HepG2 (cell line): ENCODE measurements around the gene TUBB3. TPM values are rescaled to one million over a fixed set of nuclear protein-coding genes. Genes with fewer than 3 reads are reported as not detected.
A peak's percentile ranks its signal among the peaks of the same experiment; 100 is the strongest.

Source experiments
- ARHGAP35 ChIP-seq: sonication (generic); formaldehyde crosslinking; IDR thresholded peaks from 2 replicates; pipeline ENCODE4 v1.9.0; 2022; ENCODE audit warnings: mild to moderate bottlenecking, inconsistent platforms, moderate library complexity, missing genetic modification reagents, borderline replicate concordance
- KLF11 ChIP-seq: IDR thresholded peaks from 2 replicates; pipeline ENCODE4 v1.6.1; 2016; ENCODE audit warnings: missing compliant biosample characterization
- MYNN ChIP-seq: sonication (generic); formaldehyde crosslinking; IDR thresholded peaks from 2 replicates; pipeline ENCODE4 v1.4.0; 2020; ENCODE audit warnings: mild to moderate bottlenecking, low read depth, missing genetic modification reagents
- NRL ChIP-seq: sonication (generic); formaldehyde crosslinking; IDR thresholded peaks from 2 replicates; pipeline ENCODE4 v1.5.0; 2020; ENCODE audit warnings: missing genetic modification reagents, mild to moderate bottlenecking, moderate library complexity, borderline replicate concordance
- PHF20 ChIP-seq: sonication (generic); formaldehyde crosslinking; IDR thresholded peaks from 2 replicates; pipeline ENCODE4 v1.5.0; 2020; ENCODE audit warnings: mild to moderate bottlenecking, missing genetic modification reagents
- TBL1XR1 ChIP-seq: fragments of 150-350 bp; IDR thresholded peaks from 2 replicates; pipeline ENCODE4 v1.6.1; 2014; ENCODE audit warnings: borderline replicate concordance, low read length; ENCODE audit not compliant: partially characterized antibody
- ZBTB21 ChIP-seq: sonication (generic); formaldehyde crosslinking; IDR thresholded peaks from 2 replicates; pipeline ENCODE4 v1.4.0; 2020; ENCODE audit warnings: missing genetic modification reagents
- ZBTB7A ChIP-seq: sonication (generic); formaldehyde crosslinking; IDR thresholded peaks from 2 replicates; pipeline ENCODE4 v1.8.0; 2022; ENCODE audit warnings: mild to moderate bottlenecking, missing genetic modification reagents
- ZFX ChIP-seq: sonication (generic); formaldehyde crosslinking; IDR thresholded peaks from 2 replicates; pipeline ENCODE4 v1.4.0; 2020; ENCODE audit warnings: mild to moderate bottlenecking, low read depth, missing genetic modification reagents, moderate library complexity
- ZNF564 ChIP-seq: sonication (generic); formaldehyde crosslinking; IDR thresholded peaks from 2 replicates; pipeline ENCODE4 v1.8.1; 2023; ENCODE audit warnings: mild to moderate bottlenecking, missing genetic modification reagents
- ZNF772 ChIP-seq: sonication (generic); formaldehyde crosslinking; IDR thresholded peaks from 2 replicates; pipeline ENCODE4 v1.5.0; 2020; ENCODE audit warnings: mild to moderate bottlenecking, missing genetic modification reagents
- ZNF883 ChIP-seq: sonication (generic); formaldehyde crosslinking; IDR thresholded peaks from 2 replicates; pipeline ENCODE4 v1.5.1; 2020; ENCODE audit warnings: mild to moderate bottlenecking, missing genetic modification reagents; ENCODE audit errors: not compliant biosample characterization
- ZNF891 ChIP-seq: sonication (generic); formaldehyde crosslinking; IDR thresholded peaks from 2 replicates; pipeline ENCODE4 v1.5.0; 2020; ENCODE audit warnings: mild to moderate bottlenecking, missing genetic modification reagents
- polyA plus RNA-seq, 8 experiments: library from polyadenylated mRNA; depleted of rRNA in 3 of 8; stranded (reverse) in 7 of 8; unstranded in 1 of 8; fragments of >200 nt; fragmentation: Illumina TruSeq in 4 of 8; extraction: Trizol in 4 of 8; gene quantifications; 2 replicates each; pipeline versions ENCODE4 v1.2.1 to v1.2.3, GENCODE V29; 2011 to 2016; ENCODE audit warnings: low read depth in 4 of 8, missing spikeins in 1 of 8, mixed read lengths in 1 of 8; ENCODE audit not compliant: insufficient read depth in 1 of 8
- total RNA-seq, 5 experiments: library from RNA; depleted of rRNA; stranded (reverse); fragments of >200 nt; fragmentation: Illumina TruSeq; extraction: Trizol; gene quantifications; 2 replicates each; pipeline ENCODE4 v1.2.3, GENCODE V29; 2016; ENCODE audit warnings: low read depth in 1 of 5
- TF ChIP-seq, protein P1 (sequence below): sonication (generic); formaldehyde crosslinking; IDR thresholded peaks from 2 replicates; pipeline ENCODE4 v1.4.0; 2020; ENCODE audit warnings: mild to moderate bottlenecking, missing genetic modification reagents, borderline replicate concordance
- TF ChIP-seq, protein P2 (sequence below): sonication (generic); formaldehyde crosslinking; IDR thresholded peaks from 2 replicates; pipeline ENCODE4 v1.4.0; 2020; ENCODE audit warnings: missing genetic modification reagents, borderline replicate concordance
- TF ChIP-seq, protein P3 (sequence below): sonication (generic); formaldehyde crosslinking; IDR thresholded peaks from 2 replicates; pipeline ENCODE4 v1.4.0; 2020; ENCODE audit warnings: missing genetic modification reagents
- TF ChIP-seq, protein P4 (sequence below): IDR thresholded peaks from 2 replicates; pipeline ENCODE4 v1.6.1; 2018; ENCODE audit warnings: missing genetic modification reagents

The TUBB3 gene
- total and polyA plus RNA-seq, 2 of the 13 experiments (the other 11 are each of a cell fraction or from before 2014, with no cell fraction given) = 110 to 185 TPM

DNA sequence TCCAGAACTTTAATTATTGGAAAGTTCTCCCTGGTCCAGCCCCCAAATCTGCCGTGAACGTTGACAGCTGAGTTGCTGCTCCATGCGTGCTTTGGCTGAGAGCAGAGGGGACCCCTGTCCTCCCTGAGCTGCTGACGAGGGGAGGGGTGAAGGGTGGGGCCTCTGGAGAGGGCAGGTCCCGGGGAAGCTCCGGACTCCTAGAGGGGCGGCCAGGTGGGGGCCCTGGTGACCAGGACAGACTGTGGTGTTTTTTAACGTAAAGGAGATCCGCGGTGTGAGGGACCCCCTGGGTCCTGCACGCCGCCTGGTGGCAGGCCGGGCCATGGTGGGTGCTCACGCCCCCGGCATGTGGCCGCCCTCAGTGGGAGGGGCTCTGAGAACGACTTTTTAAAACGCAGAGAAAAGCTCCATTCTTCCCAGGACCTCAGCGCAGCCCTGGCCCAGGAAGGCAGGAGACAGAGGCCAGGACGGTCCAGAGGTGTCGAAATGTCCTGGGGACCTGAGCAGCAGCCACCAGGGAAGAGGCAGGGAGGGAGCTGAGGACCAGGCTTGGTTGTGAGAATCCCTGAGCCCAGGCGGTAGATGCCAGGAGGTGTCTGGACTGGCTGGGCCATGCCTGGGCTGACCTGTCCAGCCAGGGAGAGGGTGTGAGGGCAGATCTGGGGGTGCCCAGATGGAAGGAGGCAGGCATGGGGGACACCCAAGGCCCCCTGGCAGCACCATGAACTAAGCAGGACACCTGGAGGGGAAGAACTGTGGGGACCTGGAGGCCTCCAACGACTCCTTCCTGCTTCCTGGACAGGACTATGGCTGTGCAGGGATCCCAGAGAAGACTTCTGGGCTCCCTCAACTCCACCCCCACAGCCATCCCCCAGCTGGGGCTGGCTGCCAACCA, 4.4 kb upstream of the TUBB3 start, which contains the start of gene MC1R (continued):
- TF ChIP-seq, protein P1, sequence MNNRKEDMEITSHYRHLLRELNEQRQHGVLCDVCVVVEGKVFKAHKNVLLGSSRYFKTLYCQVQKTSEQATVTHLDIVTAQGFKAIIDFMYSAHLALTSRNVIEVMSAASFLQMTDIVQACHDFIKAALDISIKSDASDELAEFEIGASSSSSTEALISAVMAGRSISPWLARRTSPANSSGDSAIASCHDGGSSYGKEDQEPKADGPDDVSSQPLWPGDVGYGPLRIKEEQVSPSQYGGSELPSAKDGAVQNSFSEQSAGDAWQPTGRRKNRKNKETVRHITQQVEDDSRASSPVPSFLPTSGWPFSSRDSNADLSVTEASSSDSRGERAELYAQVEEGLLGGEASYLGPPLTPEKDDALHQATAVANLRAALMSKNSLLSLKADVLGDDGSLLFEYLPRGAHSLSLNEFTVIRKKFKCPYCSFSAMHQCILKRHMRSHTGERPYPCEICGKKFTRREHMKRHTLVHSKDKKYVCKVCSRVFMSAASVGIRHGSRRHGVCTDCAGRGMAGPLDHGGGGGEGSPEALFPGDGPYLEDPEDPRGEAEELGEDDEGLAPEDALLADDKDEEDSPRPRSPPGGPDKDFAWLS (CRISPR knock-in tag) = 0 out of 2 replicates have a peak, but pooled peaks have one; percentile 26
- TF ChIP-seq, protein P2, sequence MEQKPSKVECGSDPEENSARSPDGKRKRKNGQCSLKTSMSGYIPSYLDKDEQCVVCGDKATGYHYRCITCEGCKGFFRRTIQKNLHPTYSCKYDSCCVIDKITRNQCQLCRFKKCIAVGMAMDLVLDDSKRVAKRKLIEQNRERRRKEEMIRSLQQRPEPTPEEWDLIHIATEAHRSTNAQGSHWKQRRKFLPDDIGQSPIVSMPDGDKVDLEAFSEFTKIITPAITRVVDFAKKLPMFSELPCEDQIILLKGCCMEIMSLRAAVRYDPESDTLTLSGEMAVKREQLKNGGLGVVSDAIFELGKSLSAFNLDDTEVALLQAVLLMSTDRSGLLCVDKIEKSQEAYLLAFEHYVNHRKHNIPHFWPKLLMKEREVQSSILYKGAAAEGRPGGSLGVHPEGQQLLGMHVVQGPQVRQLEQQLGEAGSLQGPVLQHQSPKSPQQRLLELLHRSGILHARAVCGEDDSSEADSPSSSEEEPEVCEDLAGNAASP (CRISPR knock-in tag) = peak; percentile 87; the same call in 1 of the 2 replicates
- peak; percentile 8; the same call in 1 of the 2 replicates for TF ChIP-seq ZFX
- no peak; the same call in 1 of the 2 replicates for TF ChIP-seq NRL (CRISPR knock-in tag)
- TF ChIP-seq PHF20 = peak; percentile 42; the same call in 1 of the 2 replicates
- TF ChIP-seq ZNF883 = peak; percentile 7
- peak; percentile 90 for TF ChIP-seq ZNF772 (CRISPR knock-in tag)
- no peak for TF ChIP-seq MYNN (CRISPR knock-in tag)
- TF ChIP-seq ZBTB21 (CRISPR knock-in tag) = peak; percentile 65
- TF ChIP-seq ZNF891 = peak; percentile 74
- peak; percentile 91 for TF ChIP-seq ZBTB7A (CRISPR knock-in tag)
- no peak for TF ChIP-seq ZNF564 (CRISPR knock-in tag)
- 0 out of 2 replicates have a peak, but pooled peaks have one; percentile 66 for TF ChIP-seq ARHGAP35 (CRISPR knock-in tag)
- TF ChIP-seq, protein P3, sequence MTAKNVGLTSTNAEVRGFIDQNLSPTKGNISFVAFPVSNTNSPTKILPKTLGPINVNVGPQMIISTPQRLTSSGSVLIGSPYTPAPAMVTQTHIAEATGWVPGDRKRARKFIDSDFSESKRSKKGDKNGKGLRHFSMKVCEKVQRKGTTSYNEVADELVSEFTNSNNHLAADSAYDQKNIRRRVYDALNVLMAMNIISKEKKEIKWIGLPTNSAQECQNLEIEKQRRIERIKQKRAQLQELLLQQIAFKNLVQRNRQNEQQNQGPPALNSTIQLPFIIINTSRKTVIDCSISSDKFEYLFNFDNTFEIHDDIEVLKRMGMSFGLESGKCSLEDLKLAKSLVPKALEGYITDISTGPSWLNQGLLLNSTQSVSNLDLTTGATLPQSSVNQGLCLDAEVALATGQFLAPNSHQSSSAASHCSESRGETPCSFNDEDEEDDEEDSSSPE (CRISPR knock-in tag) = peak; percentile 74; the same call in 1 of the 2 replicates
- TF ChIP-seq TBL1XR1 = peak; percentile 8
- peak; percentile 50; the same call in 1 of the 2 replicates for TF ChIP-seq KLF11
- TF ChIP-seq, protein P4, sequence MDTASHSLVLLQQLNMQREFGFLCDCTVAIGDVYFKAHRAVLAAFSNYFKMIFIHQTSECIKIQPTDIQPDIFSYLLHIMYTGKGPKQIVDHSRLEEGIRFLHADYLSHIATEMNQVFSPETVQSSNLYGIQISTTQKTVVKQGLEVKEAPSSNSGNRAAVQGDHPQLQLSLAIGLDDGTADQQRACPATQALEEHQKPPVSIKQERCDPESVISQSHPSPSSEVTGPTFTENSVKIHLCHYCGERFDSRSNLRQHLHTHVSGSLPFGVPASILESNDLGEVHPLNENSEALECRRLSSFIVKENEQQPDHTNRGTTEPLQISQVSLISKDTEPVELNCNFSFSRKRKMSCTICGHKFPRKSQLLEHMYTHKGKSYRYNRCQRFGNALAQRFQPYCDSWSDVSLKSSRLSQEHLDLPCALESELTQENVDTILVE = peak; percentile 86
